Measurements from ENCODE around the gene FGF9.

Gene FGF9

DNA sequence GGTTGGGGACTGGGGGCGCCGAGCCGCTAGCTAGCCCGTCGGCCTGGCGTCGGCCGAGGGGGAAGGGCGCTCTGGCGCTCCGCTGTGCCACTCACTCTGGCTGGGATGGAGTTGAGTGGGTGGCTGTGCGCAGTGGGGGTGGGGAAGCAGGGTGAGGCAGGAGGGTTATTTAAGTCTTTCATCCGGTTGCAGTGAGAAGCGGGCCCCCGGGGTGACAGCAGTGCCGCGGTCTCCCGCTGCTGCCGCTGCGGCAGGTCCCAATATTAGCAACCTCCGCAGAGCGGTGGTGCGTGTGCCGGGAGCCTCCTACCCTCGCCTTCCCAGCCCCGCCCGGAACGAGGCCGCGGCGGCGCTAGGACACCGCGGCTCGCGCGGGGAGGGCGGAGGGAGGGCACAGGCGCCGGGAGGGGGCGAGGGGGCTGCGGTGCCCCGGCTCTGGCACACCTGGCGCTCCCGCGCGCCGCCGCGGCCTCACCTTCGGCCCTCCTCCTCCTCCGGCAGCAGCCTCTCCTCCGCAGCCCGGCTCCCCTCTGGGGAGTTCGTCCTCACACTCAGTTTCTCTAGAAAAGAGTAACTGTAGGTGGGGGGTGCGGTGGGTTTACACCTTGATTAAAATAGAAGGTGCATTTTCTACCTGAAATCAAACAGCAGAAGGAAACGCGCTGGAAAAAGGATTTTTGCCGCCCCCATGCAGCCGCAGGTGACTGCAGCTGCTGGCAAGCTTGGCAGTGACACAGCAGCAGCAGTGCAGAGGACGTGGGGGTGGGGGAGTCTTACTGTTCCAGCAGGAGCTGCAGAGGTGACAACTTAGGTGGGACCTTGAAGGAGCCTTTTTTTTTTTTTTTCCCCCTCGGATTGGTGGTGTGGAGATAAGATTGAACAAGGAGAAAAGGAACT lies 4.5 kb downstream of the FGF9 start:
- no peak for DNase-seq

DNA sequence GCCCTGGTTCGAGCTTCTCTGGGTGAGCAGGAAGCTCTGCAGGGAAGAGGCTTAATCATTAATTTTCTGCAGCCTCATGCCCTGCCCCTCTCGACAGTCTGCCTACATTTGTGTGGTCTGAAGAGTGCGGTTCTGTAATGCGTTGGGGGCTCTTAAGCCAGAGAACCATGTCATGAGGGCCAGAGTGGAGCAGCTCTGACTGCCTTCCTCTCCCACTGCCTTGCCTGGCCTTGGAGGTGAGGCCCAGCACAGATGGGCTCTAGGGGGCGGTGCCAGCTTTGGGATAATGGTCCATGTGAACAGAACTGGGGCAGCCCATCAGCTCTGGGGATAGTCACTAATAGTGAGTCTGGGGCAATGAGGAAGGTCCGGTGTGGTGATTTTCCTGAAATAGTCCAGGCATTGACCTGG lies 5.7 kb downstream of the FGF9 start:
- no peak for DNase-seq

DNA sequence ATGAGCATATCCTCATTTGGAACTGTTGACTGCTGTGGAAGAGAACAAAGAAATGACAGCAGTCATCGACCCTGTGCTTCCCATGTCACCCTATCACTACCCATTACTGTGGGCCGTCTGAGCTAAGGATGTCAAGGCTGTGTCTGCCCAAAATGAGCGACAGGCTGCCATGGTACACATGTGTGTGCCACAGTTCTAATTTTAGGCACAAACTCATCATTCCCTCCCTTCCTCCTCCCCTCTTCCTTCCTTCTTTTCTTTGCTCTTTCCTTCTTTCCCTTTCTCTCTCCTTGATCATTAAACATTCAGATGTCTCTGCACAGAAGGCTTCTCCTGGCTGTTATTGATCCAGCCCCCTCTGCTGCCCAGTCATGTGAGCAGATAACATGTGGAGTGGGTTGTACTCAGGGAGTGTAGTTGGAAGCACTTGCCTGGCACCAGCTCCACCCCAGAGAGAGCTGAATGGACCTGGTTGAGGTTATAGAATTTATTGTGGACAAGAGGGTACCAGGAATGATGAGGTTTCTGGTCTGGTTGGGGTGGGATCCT lies 6.3 kb downstream of the FGF9 start:
- no peak for DNase-seq

DNA sequence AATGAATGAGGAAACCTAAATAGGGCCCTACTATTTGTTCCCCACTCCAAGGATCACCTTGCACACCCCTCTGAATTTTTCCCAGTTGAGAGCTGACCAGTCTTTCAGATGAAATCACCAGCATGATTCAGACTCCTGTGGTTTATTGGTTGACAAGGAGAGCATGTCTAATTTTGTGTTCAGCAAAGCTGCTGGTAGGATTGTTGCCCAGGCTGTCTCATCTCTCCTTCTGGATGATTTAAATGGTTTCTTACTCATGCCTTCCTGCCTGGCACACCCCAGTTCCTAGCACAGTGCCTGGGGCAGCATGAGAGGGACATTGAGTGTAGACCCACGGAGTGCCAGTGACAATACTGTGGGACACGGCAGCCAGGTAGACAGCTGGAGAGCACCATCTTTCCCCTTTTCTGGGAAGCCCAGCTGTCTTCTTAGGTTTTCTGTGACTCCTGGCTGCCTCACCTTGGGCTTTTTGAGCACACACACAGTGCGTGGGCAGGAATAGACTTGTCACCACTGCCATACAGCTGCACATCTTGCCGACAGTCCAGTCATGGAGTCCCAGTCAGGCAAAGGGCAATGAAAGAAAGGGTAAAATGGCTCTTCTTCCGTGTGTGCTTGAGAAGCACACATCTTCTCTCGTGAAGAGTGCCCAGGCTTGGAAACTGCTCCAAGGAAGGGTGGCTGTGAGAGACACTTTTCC lies 12.3 kb downstream of the FGF9 start:
- DNase-seq = no peak

DNA sequence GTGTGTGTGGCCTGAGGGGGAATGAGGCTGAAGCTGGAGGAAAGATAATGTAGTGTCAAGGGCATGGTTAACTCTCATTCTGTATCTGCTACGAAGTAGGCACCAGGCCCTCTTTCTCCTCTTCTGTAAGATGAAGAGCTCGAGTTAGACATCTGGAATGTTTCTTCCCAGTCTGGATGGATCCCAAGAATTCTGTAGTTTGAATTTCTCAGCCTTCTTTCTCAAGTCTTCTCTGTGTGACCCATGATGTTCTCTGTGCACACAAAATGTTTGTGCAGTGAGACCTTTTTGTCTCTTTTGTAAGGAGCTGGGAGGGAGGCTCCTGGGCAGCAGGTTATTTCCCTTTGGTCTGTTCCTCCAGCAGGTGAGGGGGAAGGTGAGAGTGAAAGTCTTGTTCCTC lies 13.7 kb downstream of the FGF9 start:
- DNase-seq = no peak

DNA sequence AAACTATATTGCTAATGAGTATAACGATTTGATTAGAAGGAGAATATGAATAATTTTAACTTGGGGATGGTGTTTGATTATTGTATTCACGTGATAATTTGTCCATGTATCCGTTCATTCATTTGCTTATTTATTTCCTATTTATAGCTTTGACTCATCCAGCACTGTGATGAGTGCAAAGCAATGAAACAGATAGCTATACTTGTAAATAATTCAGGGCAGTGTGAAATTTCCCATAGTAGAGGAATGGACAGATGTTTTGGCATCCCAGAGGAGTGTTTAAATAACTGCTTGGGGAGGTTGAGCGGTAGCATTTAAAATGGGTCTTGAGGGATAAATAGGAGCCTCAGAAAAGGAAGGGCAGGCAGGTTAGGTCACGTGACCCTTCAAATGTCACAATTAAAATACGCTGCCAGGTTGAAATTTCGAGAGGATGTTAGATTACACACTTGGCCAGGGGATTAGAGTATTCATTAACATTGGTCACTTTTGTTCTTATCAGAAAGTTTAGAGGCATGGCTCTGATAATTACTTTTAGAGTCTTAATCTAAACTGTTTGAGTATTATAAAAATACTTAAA lies 14.7 kb downstream of the FGF9 start:
- no peak for DNase-seq

DNA sequence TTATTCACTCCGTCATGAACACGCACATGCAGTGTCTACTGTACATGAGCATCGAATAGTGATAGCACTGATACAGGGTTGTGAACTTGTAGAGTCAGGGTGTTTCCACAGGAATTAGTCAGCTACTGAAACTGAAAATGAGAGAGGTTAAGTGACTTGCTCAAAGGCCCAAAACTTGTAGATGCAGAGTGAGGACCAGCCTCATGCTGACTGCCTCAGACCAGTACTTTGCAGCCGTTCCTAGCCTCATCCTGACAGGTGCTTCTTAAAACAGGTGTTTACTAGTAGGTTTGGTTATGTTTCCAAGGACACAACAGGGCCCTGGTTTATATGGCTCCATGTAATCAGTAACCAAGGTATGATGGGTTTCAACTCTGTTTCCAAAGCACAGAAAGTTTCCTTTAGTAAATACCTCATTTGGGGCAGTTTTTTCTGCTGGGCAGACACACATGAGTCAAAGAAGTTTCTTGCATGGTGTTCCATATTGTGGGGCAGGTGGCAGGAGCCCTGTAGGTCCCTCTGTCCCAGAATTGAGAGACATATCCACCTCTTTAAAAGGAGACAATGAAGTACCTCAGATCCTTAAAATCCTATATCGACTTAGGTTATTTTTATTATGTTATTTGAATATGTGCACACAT lies 16.0 kb downstream of the FGF9 start:
- DNase-seq = no peak

DNA sequence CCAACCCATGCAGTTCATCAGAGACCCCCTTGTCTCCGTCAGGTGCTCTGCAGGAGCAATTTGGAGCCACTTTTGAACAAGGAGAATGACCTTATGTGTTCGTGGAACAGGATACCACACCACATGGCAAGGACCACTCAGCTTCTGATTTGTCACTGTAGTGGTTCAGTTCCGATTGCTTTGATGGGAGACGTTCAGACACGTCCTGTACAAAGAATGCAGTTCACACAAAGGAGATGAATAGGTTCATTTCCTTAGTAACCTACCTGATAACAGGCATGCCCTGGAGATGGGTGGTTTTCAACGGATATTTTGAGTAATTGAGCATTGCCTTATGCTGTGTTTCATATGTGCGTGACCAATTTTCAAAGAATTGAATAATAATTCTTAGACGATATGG lies 17.2 kb downstream of the FGF9 start:
- DNase-seq = no peak

DNA sequence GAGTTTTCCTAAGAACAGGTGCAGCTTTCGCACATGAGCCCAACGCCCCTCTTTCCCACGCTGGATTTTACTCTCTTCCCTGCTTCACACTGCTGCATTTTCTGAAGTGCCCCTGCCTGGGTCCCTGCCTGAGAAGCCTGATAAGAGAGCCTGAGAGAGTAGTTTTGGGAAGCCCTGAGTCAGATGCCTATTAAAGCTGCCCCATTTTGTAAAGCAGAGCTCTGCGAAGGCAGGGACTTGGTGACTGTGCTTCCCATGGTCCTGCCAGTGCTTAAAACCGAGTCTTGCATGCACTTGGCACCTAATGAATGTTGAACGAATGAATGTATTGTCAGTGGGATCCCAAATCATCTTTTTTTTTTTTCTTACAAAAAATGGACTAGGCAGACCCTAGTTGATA lies 18.2 kb downstream of the FGF9 start:
- DNase-seq = no peak

DNA sequence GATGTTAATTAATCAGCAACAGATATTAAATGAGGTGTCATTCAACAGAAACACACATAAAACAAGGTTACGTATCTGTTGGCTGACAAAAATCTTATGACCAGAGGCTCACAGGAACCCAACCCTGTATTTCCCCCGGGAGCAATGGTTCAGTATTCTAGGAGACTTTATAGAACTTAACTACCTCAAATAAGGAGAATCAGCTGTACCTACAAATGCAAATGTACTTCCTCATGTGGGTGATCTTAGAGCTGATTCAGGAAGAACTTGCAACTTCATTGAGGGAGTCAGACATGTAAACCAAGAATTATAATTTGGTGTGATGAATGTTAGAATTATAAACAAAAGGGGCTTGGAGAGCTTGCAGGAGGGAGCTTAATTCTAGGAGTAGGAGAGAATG lies 20.1 kb downstream of the FGF9 start:
- no peak for DNase-seq

DNA sequence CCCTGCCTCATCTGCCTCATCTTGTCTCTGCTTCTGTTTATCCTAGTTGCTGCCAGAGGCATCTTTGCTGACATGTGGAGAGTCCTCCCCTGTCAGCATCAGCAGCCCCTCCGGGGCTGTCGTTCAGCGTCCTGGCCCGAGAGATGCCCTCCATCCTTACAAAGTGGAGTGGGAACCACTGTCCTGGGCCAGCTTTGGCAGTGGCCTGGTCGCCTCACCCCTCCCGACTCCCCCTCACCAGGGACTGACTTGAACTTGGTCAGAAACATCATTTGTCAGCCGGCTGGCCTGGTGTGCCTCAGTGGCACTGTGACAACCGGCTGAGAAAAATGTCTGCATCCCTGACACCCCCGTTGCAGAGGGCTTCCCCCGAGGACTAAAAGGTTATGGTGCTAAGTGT lies 20.6 kb downstream of the FGF9 start:
- DNase-seq = no peak

DNA sequence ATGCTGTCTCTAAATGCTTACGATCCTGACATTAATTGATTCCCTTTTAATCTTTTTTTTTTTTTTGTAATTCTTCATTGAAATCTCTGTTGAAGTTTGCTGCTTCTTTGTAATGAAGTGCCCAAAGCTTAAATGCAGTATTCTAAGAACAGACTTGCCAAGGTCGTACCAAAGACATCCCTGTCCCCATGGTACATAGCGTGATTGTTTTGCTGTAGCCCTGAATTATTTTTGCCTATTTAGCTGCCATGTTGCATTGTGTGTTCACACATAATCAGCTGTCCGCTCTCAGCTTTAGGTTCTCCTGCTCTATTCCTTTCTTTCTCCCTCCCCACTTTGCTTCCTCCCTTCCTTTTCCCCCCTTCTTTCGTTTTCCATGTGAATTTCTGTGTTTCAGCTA lies 21.1 kb downstream of the FGF9 start:
- DNase-seq = no peak

DNA sequence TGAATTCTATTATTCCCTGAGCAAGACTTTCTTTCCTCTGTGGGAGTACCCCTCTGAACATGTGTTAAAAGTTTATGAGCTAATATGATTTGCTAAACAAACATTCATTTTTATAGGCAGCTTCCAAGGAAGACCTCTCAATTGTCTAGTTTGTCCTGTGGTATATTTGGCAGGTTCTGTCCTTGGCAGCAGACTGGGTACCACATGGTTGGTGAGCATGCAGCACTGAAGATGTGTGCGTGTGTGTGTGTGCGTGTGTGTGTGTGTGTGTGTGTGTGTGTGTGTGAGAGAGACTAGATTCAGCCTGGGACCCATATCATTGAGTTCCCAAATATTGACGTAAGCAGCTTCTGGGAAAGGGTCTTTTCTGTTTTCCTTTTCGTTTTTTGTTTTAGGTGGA lies 24.0 kb downstream of the FGF9 start:
- no peak for DNase-seq

DNA sequence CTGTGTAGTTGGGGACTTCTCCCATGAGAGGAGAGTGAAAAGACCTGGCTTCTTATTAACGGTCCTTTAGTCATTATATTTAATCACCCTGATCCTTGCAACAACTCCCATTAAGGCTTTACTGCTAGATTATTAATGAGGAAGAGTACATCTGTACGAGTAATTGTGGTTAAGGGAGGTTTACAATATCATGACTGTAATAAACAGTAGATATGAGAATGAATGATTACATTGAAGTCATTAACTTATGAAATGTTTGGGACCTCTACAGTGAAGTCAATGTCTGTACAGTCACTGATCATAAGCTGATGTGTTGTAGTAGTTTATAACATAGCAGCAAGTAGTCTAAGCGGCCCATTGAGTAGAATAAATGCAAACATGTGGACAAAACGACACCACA lies 24.7 kb downstream of the FGF9 start:
- no peak for DNase-seq

DNA sequence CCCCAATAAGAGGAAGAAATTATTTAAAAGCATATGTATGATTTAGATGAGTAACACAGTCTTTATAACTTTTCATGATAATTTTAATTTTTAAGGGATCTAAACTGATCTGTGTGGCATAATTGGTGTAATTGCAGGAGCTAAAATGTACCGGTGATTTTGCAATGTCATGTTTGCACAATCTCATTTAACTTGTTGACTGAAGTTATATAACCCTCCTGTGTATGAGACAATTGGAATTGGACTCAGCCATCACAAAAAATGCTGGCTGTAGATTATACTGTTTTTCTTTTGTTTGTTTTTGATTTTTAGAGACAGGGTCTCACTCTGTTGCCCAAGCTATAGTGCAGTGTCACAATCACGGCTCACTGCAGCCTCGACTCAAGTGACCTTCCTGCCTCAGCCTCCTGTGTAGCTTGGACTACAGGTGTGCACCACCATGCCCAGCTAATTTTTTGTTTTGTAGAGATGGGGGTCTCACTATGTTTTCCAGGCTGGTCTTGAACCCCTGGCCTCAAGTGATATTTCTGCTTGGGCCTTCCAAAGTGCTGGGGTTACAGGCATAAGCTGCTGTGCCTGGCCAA lies 26.1 kb downstream of the FGF9 start:
- no peak for DNase-seq

DNA sequence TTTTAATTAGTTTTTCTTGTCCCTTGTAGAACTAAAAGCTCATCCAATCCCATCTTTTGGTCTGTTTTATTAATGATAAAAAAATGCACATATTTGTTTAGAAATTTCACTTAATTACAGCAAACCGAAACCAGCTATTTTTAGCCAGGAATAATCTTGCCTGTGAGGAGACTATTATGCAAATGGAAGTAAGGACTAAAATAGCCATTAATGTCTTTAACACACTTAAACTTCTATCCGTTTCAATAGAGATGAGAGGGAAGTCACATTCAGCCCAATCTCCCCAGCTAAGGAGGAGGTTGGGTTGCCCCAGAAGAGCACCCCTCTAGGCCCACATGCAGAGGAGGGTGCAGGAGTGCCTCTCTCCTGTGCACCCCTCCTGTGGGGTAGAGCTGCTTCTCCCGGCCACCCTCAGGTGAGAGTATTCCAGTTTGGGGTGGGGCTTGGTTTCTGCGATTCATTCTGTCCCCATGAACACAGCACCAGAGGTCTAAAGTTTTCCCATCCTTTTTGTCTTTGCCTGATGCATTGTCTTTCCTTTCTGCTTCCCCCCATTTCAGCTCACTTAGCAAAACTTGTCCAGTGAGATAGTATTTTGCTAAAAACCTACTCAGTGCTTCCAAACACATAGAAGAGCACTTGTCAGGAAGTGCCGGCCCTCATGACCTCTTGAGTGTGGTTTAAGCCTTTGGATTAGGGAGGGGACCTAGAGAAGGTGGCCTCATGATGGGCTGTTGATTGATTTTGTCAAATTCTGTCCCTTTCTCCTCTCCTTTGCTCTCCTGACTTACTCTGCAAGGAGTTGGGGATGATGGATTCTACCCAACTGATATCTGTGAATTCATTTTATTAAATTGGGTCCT lies 28.2 kb downstream of the FGF9 start:
- no peak for DNase-seq

DNA sequence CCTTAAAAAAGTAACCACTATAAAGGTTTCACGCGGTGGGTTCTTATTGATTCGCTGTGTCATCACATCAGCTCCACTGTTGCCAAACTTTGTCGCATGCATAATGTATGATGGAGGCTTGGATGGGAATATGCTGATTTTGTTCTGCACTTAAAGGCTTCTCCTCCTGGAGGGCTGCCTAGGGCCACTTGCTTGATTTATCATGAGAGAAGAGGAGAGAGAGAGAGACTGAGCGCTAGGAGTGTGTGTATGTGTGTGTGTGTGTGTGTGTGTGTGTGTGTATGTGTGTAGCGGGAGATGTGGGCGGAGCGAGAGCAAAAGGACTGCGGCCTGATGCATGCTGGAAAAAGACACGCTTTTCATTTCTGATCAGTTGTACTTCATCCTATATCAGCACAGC lies 30.6 kb downstream of the FGF9 start:
- DNase-seq = no peak

DNA sequence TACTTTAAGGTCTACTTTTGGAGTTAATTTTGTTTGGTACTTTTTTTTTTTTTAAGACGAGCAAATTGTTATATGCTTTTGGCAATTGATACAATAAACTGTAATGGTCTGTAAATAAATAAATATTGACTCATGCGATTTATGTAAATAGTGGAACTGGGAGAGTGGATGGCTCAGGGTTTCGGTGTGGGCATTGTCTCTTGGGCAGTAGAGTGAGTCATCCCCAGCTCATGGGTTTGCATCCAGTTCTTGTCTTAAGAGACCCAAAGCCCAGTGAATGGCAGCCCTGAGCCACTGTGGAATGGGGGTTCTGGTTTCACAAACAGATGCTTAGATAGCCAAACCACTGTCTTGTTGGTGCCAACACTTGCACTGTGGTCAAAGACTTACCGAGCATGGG lies 33.0 kb downstream of the FGF9 start:
- no peak for DNase-seq

DNA sequence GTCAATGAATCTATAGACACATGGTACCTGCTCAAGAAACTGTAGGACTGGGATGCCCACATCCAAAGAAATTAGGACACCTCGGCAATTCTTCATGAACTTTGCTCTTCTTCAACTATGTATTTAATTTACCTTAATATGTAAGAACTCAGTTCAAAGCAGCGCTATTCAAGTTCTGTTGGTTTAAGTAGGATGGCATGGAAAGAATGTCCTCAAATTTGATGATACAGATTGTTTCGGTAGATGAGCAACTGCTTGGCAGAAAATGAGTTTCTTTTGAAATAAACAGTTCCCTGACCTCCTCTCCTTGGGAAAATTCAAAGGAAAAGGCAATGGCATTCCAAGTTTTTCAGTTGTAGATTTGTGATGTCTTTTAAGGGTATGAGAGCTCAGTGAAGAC lies 36.7 kb downstream of the FGF9 start:
- no peak for DNase-seq

DNA sequence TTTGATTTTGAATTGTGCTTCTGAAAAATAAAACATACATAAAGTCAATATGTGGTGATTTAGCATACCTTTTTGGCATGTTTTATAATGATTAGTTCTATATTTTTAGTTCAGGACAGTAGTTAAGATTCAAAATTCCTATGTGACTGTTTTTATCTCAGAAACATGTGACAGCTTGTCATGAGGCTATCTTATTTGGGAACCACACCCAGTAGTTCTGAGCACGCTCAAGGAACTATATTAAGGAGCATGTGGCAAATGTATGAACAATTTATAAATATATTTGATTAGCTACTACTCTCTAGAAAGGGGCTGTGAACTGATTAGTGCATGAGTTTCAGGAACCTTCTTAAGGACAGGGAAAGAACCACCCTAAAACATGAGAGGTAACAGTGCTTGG lies 38.8 kb downstream of the FGF9 start:
- no peak for DNase-seq

DNA sequence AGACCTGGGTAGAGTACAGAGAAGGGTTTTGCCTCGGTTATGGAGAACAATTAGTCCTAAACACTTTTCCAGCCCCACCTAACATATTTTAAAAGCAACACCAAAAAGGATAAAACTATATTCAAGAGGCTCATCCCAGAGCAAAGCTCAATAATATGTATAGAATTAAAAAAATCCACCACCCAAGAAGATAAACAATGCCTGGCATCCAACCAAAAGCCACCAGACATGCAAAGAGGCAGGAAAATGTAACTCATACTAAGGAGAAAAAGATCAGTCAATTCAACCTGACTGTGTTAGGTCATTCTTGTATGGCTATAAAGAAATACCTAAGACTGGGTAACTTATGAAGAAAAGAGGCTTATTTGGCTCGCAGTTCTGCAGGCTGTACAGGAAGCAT lies 39.3 kb downstream of the FGF9 start:
- DNase-seq = no peak

DNA sequence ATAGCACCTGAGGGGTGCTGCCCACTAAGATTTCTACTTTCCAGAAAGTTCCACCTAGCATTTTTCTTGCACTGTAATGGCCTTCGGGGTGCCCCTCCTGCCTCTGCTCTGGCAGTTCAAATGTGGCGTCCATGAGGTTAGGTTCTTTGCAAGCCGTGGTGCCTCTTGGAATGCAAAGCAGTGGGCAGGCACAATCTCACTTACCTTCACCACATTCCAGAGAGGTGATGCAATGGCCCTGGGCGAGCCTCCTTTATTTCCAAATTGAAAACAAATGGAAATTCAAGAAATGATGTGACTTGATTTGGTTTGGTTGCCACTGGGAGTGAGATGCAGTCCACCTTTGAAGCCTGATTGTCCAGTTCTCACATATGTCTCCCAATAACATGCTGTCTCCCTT lies 46.9 kb downstream of the FGF9 start:
- no peak for DNase-seq
